Uterus (tissue), 2 donors: ENCODE results near the gene ZDHHC14.

Experiments used
- POLR2A ChIP-seq, 2 donors: fragments of 450-650 bp; IDR thresholded peaks; one replicate each; pipeline ENCODE4 v1.6.1; 2016; ENCODE audit warnings: antibody characterized with exemption in 2 of 2, mild to moderate bottlenecking in 1 of 2, moderate library complexity in 1 of 2
- TF ChIP-seq, protein P1 (sequence below), 4 experiments: fragments of 200-600 bp in 2 of 4; fragments of 450-650 bp in 2 of 4; sonication (generic) in 2 of 4; IDR thresholded peaks; one replicate each; pipeline ENCODE4 v1.5.1; 2016 to 2019; ENCODE audit warnings: antibody characterized with exemption in 4 of 4, mild to moderate bottlenecking in 2 of 4, moderate library complexity in 1 of 4

DNA sequence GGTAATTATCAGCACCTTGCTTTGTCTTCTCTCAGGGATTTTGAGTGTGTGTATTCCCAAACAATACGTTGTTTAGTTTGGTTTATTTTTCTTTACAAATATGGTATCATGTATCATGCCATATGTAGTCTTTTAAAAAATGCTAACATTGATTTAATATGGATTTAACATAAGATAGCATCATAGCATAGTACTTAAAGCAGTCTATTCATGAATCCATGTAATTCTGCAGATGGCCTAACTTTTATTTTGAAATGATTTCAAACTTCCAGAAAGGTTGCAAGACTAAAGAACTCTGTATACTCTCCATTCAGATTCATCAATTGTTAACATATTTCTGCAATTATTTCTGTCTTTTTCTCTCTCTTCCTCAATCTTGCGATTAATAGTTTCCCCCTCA is 7.9 kb downstream of the ZDHHC14 start:
- TF ChIP-seq, protein P1, sequence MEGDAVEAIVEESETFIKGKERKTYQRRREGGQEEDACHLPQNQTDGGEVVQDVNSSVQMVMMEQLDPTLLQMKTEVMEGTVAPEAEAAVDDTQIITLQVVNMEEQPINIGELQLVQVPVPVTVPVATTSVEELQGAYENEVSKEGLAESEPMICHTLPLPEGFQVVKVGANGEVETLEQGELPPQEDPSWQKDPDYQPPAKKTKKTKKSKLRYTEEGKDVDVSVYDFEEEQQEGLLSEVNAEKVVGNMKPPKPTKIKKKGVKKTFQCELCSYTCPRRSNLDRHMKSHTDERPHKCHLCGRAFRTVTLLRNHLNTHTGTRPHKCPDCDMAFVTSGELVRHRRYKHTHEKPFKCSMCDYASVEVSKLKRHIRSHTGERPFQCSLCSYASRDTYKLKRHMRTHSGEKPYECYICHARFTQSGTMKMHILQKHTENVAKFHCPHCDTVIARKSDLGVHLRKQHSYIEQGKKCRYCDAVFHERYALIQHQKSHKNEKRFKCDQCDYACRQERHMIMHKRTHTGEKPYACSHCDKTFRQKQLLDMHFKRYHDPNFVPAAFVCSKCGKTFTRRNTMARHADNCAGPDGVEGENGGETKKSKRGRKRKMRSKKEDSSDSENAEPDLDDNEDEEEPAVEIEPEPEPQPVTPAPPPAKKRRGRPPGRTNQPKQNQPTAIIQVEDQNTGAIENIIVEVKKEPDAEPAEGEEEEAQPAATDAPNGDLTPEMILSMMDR (IDR thresholded peaks at IDR 0.05) = no peak
- no peak for TF ChIP-seq POLR2A (IDR thresholded peaks at IDR 0.05)
